GM19372 (cell line): ENCODE measurements around the gene ASTN2.

ENCODE experiments used
- ATAC-seq: cut with Tn5 transposase; IDR thresholded peaks from one replicate; pipeline ENCODE4 v1.9.1; 2021; ENCODE audit warnings: mild to moderate bottlenecking, low read depth, moderate library complexity; ENCODE audit not compliant: unreplicated experiment

Gene ASTN2

DNA sequence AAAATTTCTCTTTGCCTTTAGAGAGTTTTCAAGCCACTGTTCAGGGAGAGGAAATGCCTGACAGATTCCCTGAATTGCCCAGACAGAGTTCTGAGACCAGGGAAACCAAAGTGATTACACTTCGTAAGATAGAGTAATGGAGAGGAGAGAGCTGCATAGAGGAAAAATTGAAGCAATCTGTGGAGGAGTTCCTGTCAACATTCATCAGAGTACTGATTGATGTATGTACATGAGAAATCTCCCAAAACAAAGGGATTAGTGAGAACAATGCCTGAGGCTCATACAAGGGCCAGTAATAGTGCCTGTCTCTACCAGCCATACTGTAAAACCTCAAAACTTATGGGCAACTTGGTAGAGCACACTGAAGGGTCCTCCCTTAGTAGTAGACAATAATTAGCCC is 806.8 kb downstream of the ASTN2 start:
- ATAC-seq: no peak

DNA sequence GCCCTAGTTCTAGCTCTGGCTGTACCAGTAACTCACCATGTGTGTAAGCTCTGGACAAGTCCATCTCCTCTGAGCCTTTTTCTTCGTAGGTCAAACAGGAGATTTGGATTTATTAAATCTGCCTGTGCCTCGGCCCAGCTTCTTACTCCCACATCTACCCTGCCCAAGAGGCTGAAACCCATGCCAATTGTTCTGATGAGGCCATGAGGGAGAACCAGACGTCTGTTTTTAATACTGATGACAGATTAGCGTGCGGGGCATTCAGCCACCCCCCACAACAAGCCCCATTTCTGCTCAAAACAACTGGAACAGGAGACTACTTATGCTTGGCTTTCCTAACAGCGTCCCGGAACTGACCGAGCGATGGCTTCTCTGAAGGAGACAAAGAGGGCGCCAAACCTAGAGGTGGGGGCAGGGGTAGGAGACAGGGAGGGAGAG is 808.9 kb downstream of the ASTN2 start:
- no peak for ATAC-seq

DNA sequence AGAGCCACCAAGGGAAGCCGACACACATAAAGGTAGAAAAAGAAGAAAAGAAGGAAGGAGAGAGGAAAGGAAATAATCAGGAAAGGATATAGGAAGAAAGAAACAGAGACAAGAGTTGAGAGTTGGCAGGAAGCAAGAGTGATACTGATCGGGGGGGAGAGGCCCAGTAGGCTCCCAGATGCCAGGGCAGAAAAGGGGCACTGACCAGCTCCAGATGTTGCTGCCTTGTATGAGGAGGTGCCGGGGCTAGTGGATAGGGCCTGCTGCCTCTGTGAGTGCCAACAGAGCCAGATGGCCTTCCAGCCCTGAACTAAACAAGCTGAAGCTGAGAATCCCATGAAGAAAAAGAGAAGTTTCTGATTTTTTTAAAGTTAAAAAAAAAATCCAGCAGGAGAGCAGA is 809.8 kb downstream of the ASTN2 start:
- ATAC-seq: no peak

GRCh38 chr9:116604251-116604650 is 810.6 kb downstream of the ASTN2 start:
- no peak for ATAC-seq

- ATAC-seq: no peak
These were observed 815.4 kb downstream of the ASTN2 start for GRCh38 chr9:116599342-116599884.

- no peak for ATAC-seq
These were observed 818.2 kb downstream of the ASTN2 start for GRCh38 chr9:116596646-116597045.

DNA sequence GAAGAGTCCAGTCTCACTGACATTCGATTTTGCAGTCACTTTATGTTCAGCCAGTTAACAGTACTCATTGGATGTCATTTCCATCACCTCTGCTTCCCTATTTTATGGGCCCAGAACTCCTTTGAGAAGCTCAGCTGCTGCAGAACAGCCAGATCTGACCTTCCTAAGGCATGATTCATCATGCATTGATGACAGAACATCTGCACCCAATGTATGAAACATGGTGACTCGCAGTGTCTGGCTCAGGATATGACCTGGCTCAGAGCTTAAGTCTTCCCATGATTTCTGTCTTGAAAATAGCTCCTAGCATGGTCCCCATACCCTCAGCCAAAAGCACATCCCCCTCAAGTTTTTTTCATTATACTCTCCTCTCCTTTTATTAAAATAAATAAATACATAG is 820.3 kb downstream of the ASTN2 start:
- no peak for ATAC-seq

DNA sequence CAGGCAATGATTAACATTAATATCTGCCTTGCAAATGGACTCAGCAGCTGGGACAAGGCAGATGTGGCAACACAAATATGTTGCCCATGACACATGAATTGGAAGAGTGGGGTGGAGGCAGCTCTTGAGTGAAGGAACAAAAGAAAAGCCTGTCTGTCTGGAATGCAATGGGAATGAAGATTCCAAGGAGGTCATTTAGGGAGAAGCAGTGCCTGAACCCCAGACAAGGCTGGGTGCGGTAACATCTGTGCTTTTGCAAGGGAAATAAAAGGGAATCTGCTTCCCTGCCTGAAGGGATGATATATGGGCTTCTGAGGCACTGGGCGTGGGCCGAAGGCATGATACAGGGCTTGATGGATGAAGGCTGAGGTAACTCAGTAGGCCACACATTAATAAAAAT is 821.9 kb downstream of the ASTN2 start:
- ATAC-seq: no peak

GRCh38 chr9:116589392-116590354 is 825.2 kb downstream of the ASTN2 start:
- ATAC-seq: no peak

DNA sequence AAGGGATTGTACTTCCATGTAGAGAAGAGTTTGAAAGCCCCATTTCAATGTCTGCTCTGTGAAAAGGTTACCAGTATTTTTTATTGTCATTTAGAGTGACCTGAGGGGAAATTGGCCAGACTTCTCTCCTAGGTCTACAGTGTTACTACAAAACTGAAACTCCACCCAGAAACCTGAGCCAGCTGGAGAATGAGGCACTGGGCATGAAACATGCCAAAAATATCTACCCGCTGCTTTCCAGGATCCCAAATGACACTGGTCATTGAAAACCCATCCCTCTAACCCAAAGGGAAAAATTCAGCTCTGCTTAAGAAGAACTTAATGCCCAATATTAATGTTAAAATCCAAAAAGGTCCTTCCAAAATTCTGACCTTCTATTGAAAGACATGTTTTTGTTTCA is 826.9 kb downstream of the ASTN2 start:
- no peak for ATAC-seq

DNA sequence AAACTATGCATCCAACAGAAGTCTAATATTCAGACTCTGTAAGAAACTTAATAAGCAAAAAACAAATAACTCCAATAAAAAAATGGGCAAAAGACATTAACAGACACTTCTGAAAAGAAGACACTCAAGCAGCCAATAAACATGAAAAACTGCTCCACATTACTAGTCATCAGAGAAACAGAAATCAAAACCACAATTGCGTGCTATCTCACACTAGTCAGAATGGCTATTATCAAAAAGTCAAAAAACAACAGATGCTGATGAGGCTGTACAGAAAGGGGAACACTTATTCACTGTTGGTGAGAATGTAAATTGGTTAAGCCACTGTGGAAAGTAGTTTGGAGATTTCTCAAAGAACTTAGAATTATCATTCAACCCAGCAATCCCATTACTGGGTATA is 829.0 kb downstream of the ASTN2 start:
- no peak for ATAC-seq

DNA sequence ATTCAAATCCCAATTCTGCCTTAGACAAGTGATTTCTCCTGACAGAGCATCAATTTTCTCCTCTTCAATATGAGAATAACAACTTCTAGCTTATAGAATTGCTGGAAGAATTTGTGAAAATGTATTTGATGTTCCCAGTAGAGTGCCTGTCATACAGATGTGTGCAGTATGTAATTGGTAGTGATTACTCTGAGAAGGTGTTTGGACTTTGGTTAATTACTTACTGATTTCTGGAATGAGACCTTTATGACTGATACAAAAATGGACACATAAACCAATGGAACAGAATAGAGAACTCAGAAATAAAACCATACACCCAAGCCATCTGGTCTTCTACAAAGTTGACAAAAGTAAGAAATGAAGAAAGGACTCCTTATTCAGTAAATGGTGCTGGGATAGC is 829.7 kb downstream of the ASTN2 start:
- no peak for ATAC-seq

- ATAC-seq: no peak
These were observed 834.0 kb downstream of the ASTN2 start for GRCh38 chr9:116580853-116581252.

DNA sequence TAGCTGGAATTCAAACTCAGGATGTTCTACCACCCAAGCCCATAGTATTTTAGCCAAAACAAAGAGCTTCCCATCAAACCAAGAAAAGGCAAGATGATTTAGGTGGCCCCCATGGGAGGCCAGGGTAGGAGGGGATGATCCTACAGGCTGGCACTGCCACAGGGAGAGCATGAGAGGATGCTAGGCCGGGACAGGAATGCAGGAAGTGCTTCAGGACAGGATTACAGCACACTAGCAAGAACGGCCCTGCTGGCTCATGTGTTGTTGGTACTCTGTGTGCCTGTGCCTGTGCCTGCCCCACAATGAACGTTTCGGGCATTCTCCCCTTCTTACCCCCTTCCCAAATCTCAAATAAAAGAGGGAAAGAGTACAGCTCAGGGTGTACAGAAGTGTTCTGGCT is 838.5 kb downstream of the ASTN2 start:
- ATAC-seq: no peak

GRCh38 chr9:116574027-116574679 is 840.7 kb downstream of the ASTN2 start:
- ATAC-seq: no peak

- ATAC-seq: peak; percentile 90
These were observed 842.6 kb downstream of the ASTN2 start for GRCh38 chr9:116572095-116572748.

DNA sequence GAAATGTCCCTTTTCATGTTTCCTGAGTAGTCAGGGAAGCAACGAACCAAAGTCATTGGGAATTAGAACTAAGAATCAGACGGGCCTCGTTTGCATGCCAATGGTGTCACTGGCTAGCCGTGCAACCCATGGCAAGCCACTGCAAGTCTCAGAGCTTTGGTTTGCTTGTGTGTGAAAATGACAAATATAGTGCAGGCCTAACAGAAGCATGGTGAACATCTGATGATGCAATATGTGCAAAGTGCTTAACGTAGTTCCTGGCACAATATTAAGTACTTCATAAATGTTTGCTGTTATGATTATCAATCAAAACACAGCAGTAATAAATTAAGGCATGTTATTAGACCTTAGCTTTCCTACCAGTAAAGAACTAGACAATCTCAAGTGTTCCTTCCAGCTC is 845.7 kb downstream of the ASTN2 start:
- no peak for ATAC-seq

- no peak for ATAC-seq
These were observed 848.0 kb downstream of the ASTN2 start for GRCh38 chr9:116566677-116567488.

- ATAC-seq: no peak
These were observed 848.9 kb downstream of the ASTN2 start for GRCh38 chr9:116565986-116566385.

DNA sequence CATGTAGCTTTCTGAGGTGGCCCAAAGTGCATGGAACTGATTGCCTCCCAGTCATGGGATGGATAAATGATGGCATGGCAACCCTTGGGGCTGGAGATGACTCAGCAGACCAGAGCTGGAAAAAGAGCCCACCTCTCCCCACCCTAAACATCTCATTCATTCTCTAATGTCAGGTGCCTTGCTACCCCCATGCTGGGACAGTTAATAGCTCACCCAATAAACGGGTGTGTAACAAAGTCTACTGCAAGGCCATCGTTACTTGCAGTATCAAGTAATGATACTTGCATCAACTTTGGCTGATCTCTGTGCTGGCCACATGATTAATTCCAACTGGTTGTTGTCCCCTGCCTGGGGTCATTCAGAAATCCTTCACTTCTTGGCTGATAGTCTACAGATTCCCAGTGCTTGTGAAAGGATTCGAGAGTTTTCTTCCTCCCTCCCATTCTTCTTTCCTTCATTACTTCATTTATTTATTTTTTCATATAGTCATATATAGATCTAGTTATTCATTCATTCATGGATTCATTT is 850.5 kb downstream of the ASTN2 start:
- ATAC-seq: no peak
